ENCODE measurements around the gene FCN2.

The FCN2 gene

DNA sequence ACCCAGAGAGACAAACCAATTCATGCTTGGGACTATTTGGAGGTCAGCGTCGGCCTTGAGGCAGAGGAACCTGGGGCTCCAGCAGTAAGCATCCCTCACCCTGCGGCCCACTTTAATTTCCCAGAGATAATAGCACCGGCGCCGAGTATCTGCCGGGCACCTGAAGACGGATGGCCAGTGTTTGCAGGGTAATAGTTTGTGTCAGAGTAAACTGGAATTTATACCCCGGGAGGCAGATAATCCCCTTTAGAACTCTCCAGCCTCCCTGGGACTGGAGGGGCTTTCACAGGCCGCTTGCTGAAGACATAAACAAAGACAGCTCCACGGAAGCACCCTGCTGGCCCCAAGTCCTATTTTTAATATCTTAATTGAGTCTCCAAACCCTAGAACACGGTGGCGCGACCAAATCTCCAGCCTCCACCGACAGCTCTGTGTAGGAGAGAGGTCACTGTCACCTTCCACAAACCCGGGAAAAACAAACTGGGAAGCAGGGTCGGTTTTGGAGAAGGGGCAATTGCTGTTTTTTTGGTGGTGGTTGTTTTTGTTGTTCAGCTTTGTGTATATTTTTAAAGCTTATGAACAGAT, 54.5 kb downstream of the FCN2 start:
- FAIRE-seq = no peak

- FAIRE-seq = no peak
Measured at GRCh38 chr9:134935701-134936345, 55.2 kb downstream of the FCN2 start.

- no peak for FAIRE-seq
Measured at GRCh38 chr9:134936346-134937163, 55.9 kb downstream of the FCN2 start.

Measured in islet of Langerhans (tissue), 1 donor.